ENCODE results near the gene FBXW11. TPM values are rescaled to one million over a fixed set of nuclear protein-coding genes. Genes with fewer than 3 reads are reported as not detected.

FBXW11 gene
- total RNA-seq, 1 donor from 2014 or later, result 64.7 TPM

- TF ChIP-seq CTCF (IDR thresholded peaks at IDR 0.05; ENCODE audit: insufficient read depth, low read depth, low read length) (no peak), EZH2 (IDR thresholded peaks at IDR 0.05; ENCODE audit: insufficient read depth, low read length) (no peak)
- no peaks in the 10 kb centered on the region for H3K4me1 ChIP-seq (ENCODE audit: insufficient read depth, low read length)
- FAIRE-seq, result no peak
Measured at GRCh38 chr5:171837522-171837921, 168.9 kb downstream of the FBXW11 start.

GRCh38 chr5:171835066-171835465 is 171.4 kb downstream of the FBXW11 start:
- TF ChIP-seq EZH2 (IDR thresholded peaks at IDR 0.05; ENCODE audit: insufficient read depth, low read length) (no peak), CTCF (IDR thresholded peaks at IDR 0.05; ENCODE audit: insufficient read depth, low read depth, low read length) (no peak)
- Histone ChIP-seq H2AFZ (ENCODE audit: low read depth, low read length) (no peak overlapping the region), H3K4me1 (ENCODE audit: insufficient read depth, low read length) (no peaks in the 10 kb centered on the region), H3K4me3 (ENCODE audit: insufficient read depth, low read depth, low read length) (no peak overlapping the region), H3K36me3 (ENCODE audit: insufficient read depth, low read length) (no peaks in the 10 kb centered on the region), H3K27me3 (ENCODE audit: insufficient read depth, low read length) (no peaks in the 10 kb centered on the region), H3K9ac (ENCODE audit: low read length) (no peak overlapping the region), H3K9me3 (ENCODE audit: insufficient read depth, low read depth, low read length) (no peaks in the 10 kb centered on the region), H3K79me2 (ENCODE audit: insufficient read depth, low read length) (no peaks in the 10 kb centered on the region), H3K4me2 (ENCODE audit: low read length) (no peak overlapping the region), H3K27ac (ENCODE audit: low read depth, low read length) (no peak overlapping the region), H4K20me1 (ENCODE audit: insufficient read depth, low read length) (no peaks in the 10 kb centered on the region)
- H3K36me3 Mint-ChIP-seq (ENCODE audit: low read depth, unreplicated experiment), result peaks cover 7% of the 10 kb centered on the region
- no peak overlapping the region for H3K27ac Mint-ChIP-seq (ENCODE audit: unreplicated experiment)
- H3K4me3 Mint-ChIP-seq (ENCODE audit: unreplicated experiment), result no peak overlapping the region
- FAIRE-seq (no peak), DNase-seq (ENCODE audit: low read depth) (no peak)
- peaks cover 13% of the 10 kb centered on the region for H3K9me3 Mint-ChIP-seq (ENCODE audit: unreplicated experiment)
- H3K27me3 Mint-ChIP-seq (ENCODE audit: low read depth, unreplicated experiment), result peaks cover 7% of the 10 kb centered on the region
- no peaks in the 10 kb centered on the region for H3K4me1 Mint-ChIP-seq (ENCODE audit: low read depth, unreplicated experiment)

More at GRCh38 chr5:171837522-171837921, 168.9 kb downstream of the FBXW11 start:
- H3K27me3 Mint-ChIP-seq (ENCODE audit: low read depth, unreplicated experiment), result peaks cover 11% of the 10 kb centered on the region
- Histone ChIP-seq H3K9ac (ENCODE audit: low read length) (no peak overlapping the region), H3K9me3 (ENCODE audit: insufficient read depth, low read depth, low read length) (no peaks in the 10 kb centered on the region), H2AFZ (ENCODE audit: low read depth, low read length) (no peak overlapping the region), H3K27me3 (ENCODE audit: insufficient read depth, low read length) (no peaks in the 10 kb centered on the region), H3K79me2 (ENCODE audit: insufficient read depth, low read length) (no peaks in the 10 kb centered on the region), H3K27ac (ENCODE audit: low read depth, low read length) (no peak overlapping the region), H3K36me3 (ENCODE audit: insufficient read depth, low read length) (no peaks in the 10 kb centered on the region), H4K20me1 (ENCODE audit: insufficient read depth, low read length) (no peaks in the 10 kb centered on the region), H3K4me3 (ENCODE audit: insufficient read depth, low read depth, low read length) (no peak overlapping the region), H3K4me2 (ENCODE audit: low read length) (no peak overlapping the region)
- H3K4me1 Mint-ChIP-seq (ENCODE audit: low read depth, unreplicated experiment), result no peaks in the 10 kb centered on the region
- H3K36me3 Mint-ChIP-seq (ENCODE audit: low read depth, unreplicated experiment), result peaks cover 14% of the 10 kb centered on the region
- H3K27ac Mint-ChIP-seq (ENCODE audit: unreplicated experiment), result no peak overlapping the region
- peaks cover 5% of the 10 kb centered on the region for H3K9me3 Mint-ChIP-seq (ENCODE audit: unreplicated experiment)
- no peak overlapping the region for H3K4me3 Mint-ChIP-seq (ENCODE audit: unreplicated experiment)
- DNase-seq (ENCODE audit: low read depth), result no peak

- Mint-ChIP-seq H3K27me3 (ENCODE audit: low read depth, unreplicated experiment) (peaks cover 7% of the 10 kb centered on the region), H3K4me3 (ENCODE audit: unreplicated experiment) (no peak overlapping the region), H3K36me3 (ENCODE audit: low read depth, unreplicated experiment) (peaks cover 7% of the 10 kb centered on the region), H3K9me3 (ENCODE audit: unreplicated experiment) (peaks cover 13% of the 10 kb centered on the region), H3K4me1 (ENCODE audit: low read depth, unreplicated experiment) (no peaks in the 10 kb centered on the region), H3K27ac (ENCODE audit: unreplicated experiment) (no peak overlapping the region)
- H3K4me3 ChIP-seq (ENCODE audit: insufficient read depth, low read depth, low read length), result no peak overlapping the region
- no peaks in the 10 kb centered on the region for H3K27me3 ChIP-seq (ENCODE audit: insufficient read depth, low read length)
- no peak for FAIRE-seq
- H4K20me1 ChIP-seq (ENCODE audit: insufficient read depth, low read length), result no peaks in the 10 kb centered on the region
- H3K36me3 ChIP-seq (ENCODE audit: insufficient read depth, low read length), result no peaks in the 10 kb centered on the region
- H3K4me1 ChIP-seq (ENCODE audit: insufficient read depth, low read length), result no peaks in the 10 kb centered on the region
- H3K4me2 ChIP-seq (ENCODE audit: low read length), result no peak overlapping the region
- DNase-seq (ENCODE audit: low read depth), result no peak
- H2AFZ ChIP-seq (ENCODE audit: low read depth, low read length), result no peak overlapping the region
- no peaks in the 10 kb centered on the region for H3K9me3 ChIP-seq (ENCODE audit: insufficient read depth, low read depth, low read length)
- TF ChIP-seq CTCF (IDR thresholded peaks at IDR 0.05; ENCODE audit: insufficient read depth, low read depth, low read length), result no peak
- no peak for TF ChIP-seq EZH2 (IDR thresholded peaks at IDR 0.05; ENCODE audit: insufficient read depth, low read length)
- no peak overlapping the region for H3K9ac ChIP-seq (ENCODE audit: low read length)
- no peak overlapping the region for H3K27ac ChIP-seq (ENCODE audit: low read depth, low read length)
- no peaks in the 10 kb centered on the region for H3K79me2 ChIP-seq (ENCODE audit: insufficient read depth, low read length)
Measured at GRCh38 chr5:171834461-171834860, 172.0 kb downstream of the FBXW11 start.

Data from astrocyte (in vitro differentiated cells and primary cell).